ENCODE results near the gene NKAIN2. TPM values are rescaled to one million over a fixed set of nuclear protein-coding genes. Genes with fewer than 3 reads are reported as not detected.

The NKAIN2 gene
- total RNA-seq, 4 donors from 2014 or later, result 0.19 TPM; not detected in 3

GRCh38 chr6:124054034-124054433, 250.4 kb downstream of the NKAIN2 start:
- no peaks in the 10 kb centered on the region for H3K36me3 ChIP-seq
- DNase-seq, result no peak

GRCh38 chr6:124055395-124055794, 251.7 kb downstream of the NKAIN2 start:
- TF ChIP-seq CTCF (IDR thresholded peaks at IDR 0.05) (no peak), POLR2A (IDR thresholded peaks at IDR 0.05) (no peak)
- no peak for DNase-seq
- H3K27ac ChIP-seq, result no peak overlapping the region
- H3K4me3 ChIP-seq, result no peak overlapping the region
- intact Hi-C loops (cut with DNase I), result no loop called here
- no peaks in the 10 kb centered on the region for H3K36me3 ChIP-seq
- no peaks in the 10 kb centered on the region for H3K27me3 ChIP-seq
- no peaks in the 10 kb centered on the region for H3K9me3 ChIP-seq
- H3K4me1 ChIP-seq, result no peaks in the 10 kb centered on the region

More at GRCh38 chr6:124054034-124054433, 250.4 kb downstream of the NKAIN2 start:
- Histone ChIP-seq H3K9me3 (no peaks in the 10 kb centered on the region), H3K4me3 (no peak overlapping the region), H3K27ac (no peak overlapping the region), H3K27me3 (no peaks in the 10 kb centered on the region), H3K4me1 (no peaks in the 10 kb centered on the region)
- intact Hi-C loops (cut with DNase I), result no loop called here
- TF ChIP-seq CTCF (IDR thresholded peaks at IDR 0.05), result no peak
- TF ChIP-seq POLR2A (IDR thresholded peaks at IDR 0.05), result no peak

- H3K9me3 ChIP-seq, result no peaks in the 10 kb centered on the region
- no peak overlapping the region for H3K4me3 ChIP-seq
- intact Hi-C loops (cut with DNase I), result no loop called here
- H3K27ac ChIP-seq, result no peak overlapping the region
- TF ChIP-seq CTCF (IDR thresholded peaks at IDR 0.05) (no peak), POLR2A (IDR thresholded peaks at IDR 0.05) (no peak)
- no peaks in the 10 kb centered on the region for H3K36me3 ChIP-seq
- no peak for DNase-seq
- H3K27me3 ChIP-seq, result no peaks in the 10 kb centered on the region
- no peaks in the 10 kb centered on the region for H3K4me1 ChIP-seq
- WGBS, 2 donors, result 35 to 70% methylated on average over 1 of the region's 1 CpG
Measured at GRCh38 chr6:124055963-124056362, 252.3 kb downstream of the NKAIN2 start.

GRCh38 chr6:124056407-124057334, 253.0 kb downstream of the NKAIN2 start:
- 31 to 36% methylated on average over 3 of the region's 3 CpGs for WGBS, 2 donors
- TF ChIP-seq CTCF (IDR thresholded peaks at IDR 0.05), result no peak
- no peak for TF ChIP-seq POLR2A (IDR thresholded peaks at IDR 0.05)
- intact Hi-C loops (cut with DNase I), result no loop called here
- H3K4me3 ChIP-seq, result no peak overlapping the region
- no peak overlapping the region for H3K27ac ChIP-seq
- no peak for DNase-seq
- no peaks in the 10 kb centered on the region for H3K9me3 ChIP-seq
- no peaks in the 10 kb centered on the region for H3K36me3 ChIP-seq
- H3K4me1 ChIP-seq, result no peaks in the 10 kb centered on the region
- no peaks in the 10 kb centered on the region for H3K27me3 ChIP-seq

- Histone ChIP-seq H3K27ac (no peak overlapping the region), H3K4me3 (no peak overlapping the region), H3K27me3 (no peaks in the 10 kb centered on the region), H3K4me1 (no peaks in the 10 kb centered on the region), H3K9me3 (no peaks in the 10 kb centered on the region), H3K36me3 (no peaks in the 10 kb centered on the region)
- 22 to 36% methylated on average over 2 of the region's 2 CpGs for WGBS, 2 donors
- no peak for DNase-seq
- intact Hi-C loops (cut with DNase I), result no loop called here
- TF ChIP-seq POLR2A (IDR thresholded peaks at IDR 0.05) (no peak), CTCF (IDR thresholded peaks at IDR 0.05) (no peak)
Measured at GRCh38 chr6:124057461-124057860, 253.8 kb downstream of the NKAIN2 start.
